Neural crest cell (in vitro differentiated cells): Measurements from ENCODE around the gene UNC79. TPM values are rescaled to one million over a fixed set of nuclear protein-coding genes. Genes with fewer than 3 reads are reported as not detected.
"Not testable (repeated sequence)": the region's sequence is repeated elsewhere in the genome, so short reads cannot be mapped to it uniquely, and the experiment has no call there.

Experiments used
- DNase-seq: peaks from one replicate; pipeline ENCODE4 v3.0.0; 2021; ENCODE audit warnings: low read depth, mixed read lengths, low spot score
- H3K27ac Mint-ChIP-seq: one replicate; pipeline ENCODE4 v1.8.0; 2021; ENCODE audit warnings: mild to moderate bottlenecking, mixed read lengths; ENCODE audit not compliant: unreplicated experiment
- H3K27me3 Mint-ChIP-seq: 2 replicates; pipeline ENCODE4 v1.8.0; 2021; ENCODE audit warnings: low read depth, mild to moderate bottlenecking, mixed read lengths
- H3K36me3 Mint-ChIP-seq: 2 replicates; pipeline ENCODE4 v1.8.0; 2021; ENCODE audit warnings: low read depth, mild to moderate bottlenecking, mixed read lengths
- H3K4me1 Mint-ChIP-seq: 2 replicates; pipeline ENCODE4 v1.8.0; 2021; ENCODE audit warnings: mixed read lengths
- H3K4me3 Mint-ChIP-seq: one replicate; pipeline ENCODE4 v1.8.0; 2021; ENCODE audit warnings: mild to moderate bottlenecking, mixed read lengths
- H3K9me3 Mint-ChIP-seq: 2 replicates; pipeline ENCODE4 v1.8.0; 2021; ENCODE audit warnings: mixed read lengths
- CTCF ChIP-seq: fragments of 200-600 bp; sonication (generic); conservative IDR thresholded peaks from 2 replicates; pipeline ENCODE4 v1.5.0; 2021; ENCODE audit warnings: antibody characterized with exemption, mild to moderate bottlenecking
- total RNA-seq: library from RNA; stranded (reverse); gene quantifications from 2 replicates; pipeline ENCODE4 v1.2.1, GENCODE V29; 2021

The UNC79 gene
- total RNA-seq, 1 donor from 2014 or later: 2.2 TPM

GRCh38 chr14:93402951-93403350 lies 27.8 kb upstream of the UNC79 start:
- TF ChIP-seq CTCF: no peak
- peaks cover 4% of the 10 kb centered on the region for H3K27me3 Mint-ChIP-seq
- H3K4me1 Mint-ChIP-seq: peaks cover 4% of the 10 kb centered on the region
- DNase-seq: no peak
- no peak overlapping the region for H3K4me3 Mint-ChIP-seq
- H3K36me3 Mint-ChIP-seq: no peaks in the 10 kb centered on the region
- no peaks in the 10 kb centered on the region for H3K9me3 Mint-ChIP-seq
- H3K27ac Mint-ChIP-seq: no peak overlapping the region

GRCh38 chr14:93410021-93410420 lies 20.7 kb upstream of the UNC79 start:
- DNase-seq: no peak
- H3K9me3 Mint-ChIP-seq: peaks cover 4% of the 10 kb centered on the region
- H3K4me1 Mint-ChIP-seq: no peaks in the 10 kb centered on the region
- TF ChIP-seq CTCF: no peak
- no peaks in the 10 kb centered on the region for H3K36me3 Mint-ChIP-seq
- H3K4me3 Mint-ChIP-seq: no peak overlapping the region
- peaks cover 2% of the 10 kb centered on the region for H3K27me3 Mint-ChIP-seq
- H3K27ac Mint-ChIP-seq: no peak overlapping the region

GRCh38 chr14:93410893-93411292 lies 19.8 kb upstream of the UNC79 start:
- H3K36me3 Mint-ChIP-seq: no peaks in the 10 kb centered on the region
- no peak for DNase-seq
- no peak for TF ChIP-seq CTCF
- peaks cover 2% of the 10 kb centered on the region for H3K27me3 Mint-ChIP-seq
- no peak overlapping the region for H3K4me3 Mint-ChIP-seq
- no peaks in the 10 kb centered on the region for H3K4me1 Mint-ChIP-seq
- H3K27ac Mint-ChIP-seq: no peak overlapping the region
- peaks cover 4% of the 10 kb centered on the region for H3K9me3 Mint-ChIP-seq

- not testable (repeated sequence) for H3K36me3 Mint-ChIP-seq, H3K9me3 Mint-ChIP-seq, H3K4me3 Mint-ChIP-seq, DNase-seq, H3K4me1 Mint-ChIP-seq, H3K27ac Mint-ChIP-seq
- peaks cover 76% of the 10 kb centered on the region for H3K27me3 Mint-ChIP-seq
These were observed 5.6 kb upstream of the UNC79 start for GRCh38 chr14:93425136-93425535.

GRCh38 chr14:93426750-93427149 lies 4.0 kb upstream of the UNC79 start:
- H3K4me1 Mint-ChIP-seq: peaks cover 12% of the 10 kb centered on the region
- peaks cover 76% of the 10 kb centered on the region for H3K27me3 Mint-ChIP-seq
- no peak overlapping the region for H3K27ac Mint-ChIP-seq
- peaks cover 8% of the 10 kb centered on the region for H3K9me3 Mint-ChIP-seq
- no peak overlapping the region for H3K4me3 Mint-ChIP-seq
- no peak for TF ChIP-seq CTCF
- DNase-seq: no peak
- H3K36me3 Mint-ChIP-seq: peaks cover 7% of the 10 kb centered on the region

GRCh38 chr14:93431036-93431670 lies 414 bp downstream of the UNC79 start:
- Mint-ChIP-seq H3K9me3 (peaks cover 6% of the 10 kb centered on the region), H3K4me1 (peaks cover 12% of the 10 kb centered on the region), H3K36me3 (peaks cover 4% of the 10 kb centered on the region), H3K4me3 (peak overlapping the region; percentile 94), H3K27ac (no peak overlapping the region), H3K27me3 (peaks cover 86% of the 10 kb centered on the region)
- DNase-seq: peak; percentile 60
- no peak for TF ChIP-seq CTCF
